RWPE2 (cell line): ENCODE results near the gene SLC29A3.

Experiments used
- ATAC-seq: fragments of 200-7000 bp; cut with Tn5 transposase; 3 replicates; pipeline ENCODE4 v1.9.1; 2021; ENCODE audit warnings: low read depth
- DNase-seq: peaks from one replicate; pipeline ENCODE4 v3.0.0-alpha.2; 2020; ENCODE audit warnings: low spot score
- H3K27ac ChIP-seq: fragments of 450-650 bp; 2 replicates; pipeline ENCODE4 v1.5.1; 2017; ENCODE audit warnings: mild to moderate bottlenecking; ENCODE audit not compliant: poor library complexity, severe bottlenecking
- H3K27me3 ChIP-seq: fragments of 250-450 bp; sonication (Bioruptor Pico); 2 replicates; pipeline ENCODE4 v1.5.1; 2021; ENCODE audit warnings: mild to moderate bottlenecking, moderate library complexity; ENCODE audit not compliant: insufficient read depth, poor library complexity, severe bottlenecking
- H3K36me3 ChIP-seq: fragments of 250-450 bp; sonication (Bioruptor Pico); 2 replicates; pipeline ENCODE4 v1.5.1; 2020; ENCODE audit warnings: low read depth, mild to moderate bottlenecking, moderate library complexity
- H3K4me1 ChIP-seq: fragments of 250-450 bp; sonication (Bioruptor Pico); 2 replicates; pipeline ENCODE4 v1.5.1; 2021; ENCODE audit warnings: mild to moderate bottlenecking, moderate library complexity; ENCODE audit not compliant: insufficient read depth, poor library complexity, severe bottlenecking
- H3K4me3 ChIP-seq: fragments of 250-450 bp; sonication (Bioruptor Pico); 2 replicates; pipeline ENCODE4 v1.5.1; 2021; ENCODE audit warnings: mild to moderate bottlenecking, moderate library complexity; ENCODE audit not compliant: severe bottlenecking
- H3K9me3 ChIP-seq: fragments of 250-450 bp; sonication (Bioruptor Pico); 2 replicates; pipeline ENCODE4 v1.5.1; 2021; ENCODE audit warnings: mild to moderate bottlenecking, moderate library complexity; ENCODE audit not compliant: severe bottlenecking
- TF ChIP-seq, protein P1 (sequence below): fragments of 450-650 bp; IDR thresholded peaks from one replicate; pipeline ENCODE4 v1.5.1; 2017; ENCODE audit warnings: mild to moderate bottlenecking, moderate library complexity; ENCODE audit not compliant: poor library complexity, severe bottlenecking

The SLC29A3 gene

GRCh38 chr10:71380841-71381240 lies 61.8 kb downstream of the SLC29A3 start:
- H3K4me3 ChIP-seq, result no peak overlapping the region
- DNase-seq (no peak), ATAC-seq (no peak)
- H3K4me1 ChIP-seq, result peaks cover 4% of the 10 kb centered on the region
- H3K36me3 ChIP-seq, result no peaks in the 10 kb centered on the region
- no peaks in the 10 kb centered on the region for H3K27me3 ChIP-seq
- TF ChIP-seq, protein P1, sequence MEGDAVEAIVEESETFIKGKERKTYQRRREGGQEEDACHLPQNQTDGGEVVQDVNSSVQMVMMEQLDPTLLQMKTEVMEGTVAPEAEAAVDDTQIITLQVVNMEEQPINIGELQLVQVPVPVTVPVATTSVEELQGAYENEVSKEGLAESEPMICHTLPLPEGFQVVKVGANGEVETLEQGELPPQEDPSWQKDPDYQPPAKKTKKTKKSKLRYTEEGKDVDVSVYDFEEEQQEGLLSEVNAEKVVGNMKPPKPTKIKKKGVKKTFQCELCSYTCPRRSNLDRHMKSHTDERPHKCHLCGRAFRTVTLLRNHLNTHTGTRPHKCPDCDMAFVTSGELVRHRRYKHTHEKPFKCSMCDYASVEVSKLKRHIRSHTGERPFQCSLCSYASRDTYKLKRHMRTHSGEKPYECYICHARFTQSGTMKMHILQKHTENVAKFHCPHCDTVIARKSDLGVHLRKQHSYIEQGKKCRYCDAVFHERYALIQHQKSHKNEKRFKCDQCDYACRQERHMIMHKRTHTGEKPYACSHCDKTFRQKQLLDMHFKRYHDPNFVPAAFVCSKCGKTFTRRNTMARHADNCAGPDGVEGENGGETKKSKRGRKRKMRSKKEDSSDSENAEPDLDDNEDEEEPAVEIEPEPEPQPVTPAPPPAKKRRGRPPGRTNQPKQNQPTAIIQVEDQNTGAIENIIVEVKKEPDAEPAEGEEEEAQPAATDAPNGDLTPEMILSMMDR, result no peak
- H3K9me3 ChIP-seq, result no peaks in the 10 kb centered on the region
- H3K27ac ChIP-seq, result no peak overlapping the region

DNA sequence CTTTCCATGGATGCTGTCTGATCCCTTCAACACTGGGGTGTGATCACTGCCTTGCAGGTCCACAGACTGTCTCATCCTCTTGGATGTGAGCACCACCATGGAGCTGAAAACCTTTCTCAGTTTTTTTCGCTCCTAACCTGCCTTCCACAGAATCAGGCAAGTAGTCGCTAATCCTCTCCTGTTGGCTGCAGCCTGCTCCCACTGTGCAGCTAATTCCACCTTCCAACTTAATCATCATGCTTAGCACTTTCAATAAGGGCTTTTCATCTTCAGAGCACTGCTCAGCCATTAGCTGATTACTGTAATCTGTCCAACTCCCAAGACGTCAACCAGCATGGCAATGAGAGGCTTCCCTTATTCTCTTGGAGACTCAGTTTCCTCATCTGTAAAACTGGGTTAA lies 62.6 kb downstream of the SLC29A3 start:
- no peak for DNase-seq
- H3K4me3 ChIP-seq, result no peak overlapping the region
- no peaks in the 10 kb centered on the region for H3K9me3 ChIP-seq
- peaks cover 3% of the 10 kb centered on the region for H3K4me1 ChIP-seq
- TF ChIP-seq, protein P1, result no peak
- ATAC-seq, result no peak
- no peak overlapping the region for H3K27ac ChIP-seq
- H3K27me3 ChIP-seq, result no peaks in the 10 kb centered on the region
- no peaks in the 10 kb centered on the region for H3K36me3 ChIP-seq

GRCh38 chr10:71382028-71382427 lies 63.0 kb downstream of the SLC29A3 start:
- DNase-seq (no peak), ATAC-seq (no peak)
- Histone ChIP-seq H3K4me1 (no peaks in the 10 kb centered on the region), H3K27me3 (no peaks in the 10 kb centered on the region), H3K27ac (no peak overlapping the region), H3K4me3 (no peak overlapping the region), H3K36me3 (no peaks in the 10 kb centered on the region), H3K9me3 (no peaks in the 10 kb centered on the region)
- TF ChIP-seq, protein P1, result no peak

- DNase-seq, result no peak
- Histone ChIP-seq H3K4me3 (no peak overlapping the region), H3K9me3 (no peaks in the 10 kb centered on the region), H3K36me3 (no peaks in the 10 kb centered on the region), H3K27ac (no peak overlapping the region), H3K4me1 (no peaks in the 10 kb centered on the region), H3K27me3 (no peaks in the 10 kb centered on the region)
- no peak for ATAC-seq
- TF ChIP-seq, protein P1, result no peak
Observed at GRCh38 chr10:71382757-71383156, 63.7 kb downstream of the SLC29A3 start.

GRCh38 chr10:71383972-71384687 lies 65.1 kb downstream of the SLC29A3 start:
- TF ChIP-seq, protein P1, result peak; percentile 82
- DNase-seq, result no peak

More at GRCh38 chr10:71383972-71384687, 65.1 kb downstream of the SLC29A3 start:
- no peaks in the 10 kb centered on the region for H3K27me3 ChIP-seq
- ATAC-seq, result peak; percentile 72; the same call in 2 of the 3 replicates
- no peaks in the 10 kb centered on the region for H3K4me1 ChIP-seq
- H3K4me3 ChIP-seq, result no peak overlapping the region
- no peak overlapping the region for H3K27ac ChIP-seq
- H3K9me3 ChIP-seq, result no peaks in the 10 kb centered on the region
- H3K36me3 ChIP-seq, result no peaks in the 10 kb centered on the region
